Small intestine (tissue), 7 donors: Measurements from ENCODE around the gene SSTR5. TPM values are rescaled to one million over a fixed set of nuclear protein-coding genes. Genes with fewer than 3 reads are reported as not detected.
A peak's percentile ranks its signal among the peaks of the same experiment; 100 is the strongest.

Experiments used
- DNase-seq, 2 donors: peaks; one replicate each; pipeline versions ENCODE4 v3.0.0 to v3.0.0-alpha.2; 2013
- FAIRE-seq: peaks from 2 replicates; lab custom pipeline; 2012; peaks lifted over from hg19 to GRCh38; lab: Jason Lieb, UNC
- H3K27ac ChIP-seq, 3 donors: one replicate each; pipeline ENCODE4 v1.5.1; 2013; ENCODE audit warnings: low read length in 2 of 3, mild to moderate bottlenecking in 2 of 3, control low read depth in 1 of 3, inconsistent platforms in 1 of 3, low read depth in 1 of 3, moderate library complexity in 1 of 3
- H3K27me3 ChIP-seq, 3 donors: one replicate each; pipeline ENCODE4 v1.6.1; 2013; ENCODE audit warnings: low read length in 3 of 3, inconsistent platforms in 1 of 3; ENCODE audit not compliant: control insufficient read depth in 3 of 3, insufficient read depth in 3 of 3
- H3K36me3 ChIP-seq, 3 donors: one replicate each; pipeline ENCODE4 v1.6.1; 2013; ENCODE audit warnings: low read length in 3 of 3, inconsistent platforms in 1 of 3, low read depth in 1 of 3, mild to moderate bottlenecking in 1 of 3, moderate library complexity in 1 of 3; ENCODE audit not compliant: control insufficient read depth in 3 of 3, insufficient read depth in 2 of 3
- H3K4me1 ChIP-seq, 3 donors: one replicate each; pipeline ENCODE4 v1.6.1; 2013; ENCODE audit warnings: low read length in 2 of 3, inconsistent platforms in 1 of 3, low read depth in 1 of 3, mild to moderate bottlenecking in 1 of 3, moderate library complexity in 1 of 3; ENCODE audit not compliant: control insufficient read depth in 3 of 3, insufficient read depth in 2 of 3
- H3K4me3 ChIP-seq, 3 donors: one replicate each; pipeline ENCODE4 v1.5.1; 2013; ENCODE audit warnings: low read length in 3 of 3, control low read depth in 1 of 3, inconsistent platforms in 1 of 3, low read depth in 1 of 3, mild to moderate bottlenecking in 1 of 3, moderate library complexity in 1 of 3
- H3K9me3 ChIP-seq, 2 donors: one replicate each; pipeline ENCODE4 v1.6.1; 2013; ENCODE audit warnings: low read depth in 1 of 2, low read length in 1 of 2; ENCODE audit not compliant: control insufficient read depth in 2 of 2, insufficient read depth in 1 of 2
- WGBS, 3 donors: extraction: QIAGEN DNeasy Blood & Tissue Kit; methylation state at CpG; one replicate each; pipeline ENCODE4 v1.1.7; 2013; 5-methylcytosine and 5-hydroxymethylcytosine counted together
- polyA plus RNA-seq, 4 donors: library from polyadenylated mRNA; stranded (reverse) in 3 of 4; unstranded in 1 of 4; fragments of 200-250 nt in 3 of 4; fragments of 120-200 nt in 1 of 4; gene quantifications; one replicate each; pipeline versions ENCODE4 v1.2.1 to v1.2.3, GENCODE V29; 2013
- donor health status: healthy with polysubstance abuse.
- donor health status: control.
- donor health status: control.
- donor health status: Bipolar disorder and iron deficiency.
- donor health status: healthy.

The SSTR5 gene
- polyA plus RNA-seq, 4 donors = 0.24 to 0.87 TPM; not detected in 2

GRCh38 chr16:1054660-1055556, 17.6 kb upstream of the SSTR5 start:
- FAIRE-seq (no peak), DNase-seq (peak; percentile 43 to 50)
- no peaks in the 10 kb centered on the region for H3K36me3 ChIP-seq
- 13 to 21% (median 15%) methylated on average over 31 to 34 of the region's 34 CpGs for WGBS, 3 donors
- no peak overlapping the region for H3K4me3 ChIP-seq
- peaks cover 0 to 30% of the 10 kb centered on the region in 2 donors for H3K9me3 ChIP-seq
- no peak overlapping the region for H3K27ac ChIP-seq
- H3K27me3 ChIP-seq = no peaks in the 10 kb centered on the region
- H3K4me1 ChIP-seq = no peaks in the 10 kb centered on the region

- WGBS, 3 donors = 19 to 54% (median 23%) methylated on average over 9 to 13 of the region's 13 CpGs
- H3K9me3 ChIP-seq = peaks cover 0 to 30% of the 10 kb centered on the region in 2 donors
- H3K36me3 ChIP-seq = no peaks in the 10 kb centered on the region
- FAIRE-seq (no peak), DNase-seq (peak in 1 of 2 donors; percentile 33)
- no peaks in the 10 kb centered on the region for H3K4me1 ChIP-seq
- H3K27me3 ChIP-seq = no peaks in the 10 kb centered on the region
- no peak overlapping the region for H3K27ac ChIP-seq
- H3K4me3 ChIP-seq = no peak overlapping the region
Measured at GRCh38 chr16:1055557-1055924, 17.0 kb upstream of the SSTR5 start.

GRCh38 chr16:1056196-1056595, 16.4 kb upstream of the SSTR5 start:
- no peaks in the 10 kb centered on the region for H3K36me3 ChIP-seq
- WGBS, 3 donors = 64 to 69% (median 65%) methylated on average over 8 of the region's 8 CpGs
- H3K4me1 ChIP-seq = no peaks in the 10 kb centered on the region
- H3K9me3 ChIP-seq = peaks cover 0 to 28% of the 10 kb centered on the region in 2 donors
- DNase-seq = no peak
- H3K27ac ChIP-seq = no peak overlapping the region
- no peak for FAIRE-seq
- H3K4me3 ChIP-seq = no peak overlapping the region
- no peaks in the 10 kb centered on the region for H3K27me3 ChIP-seq

- 17 to 41% (median 25%) methylated on average over 16 to 33 of the region's 33 CpGs for WGBS, 3 donors
- DNase-seq = peak; percentile 25 to 44
- Histone ChIP-seq H3K4me1 (no peaks in the 10 kb centered on the region), H3K27me3 (peaks cover 0 to 2% (median 0%) of the 10 kb centered on the region in 3 donors), H3K27ac (no peak overlapping the region), H3K9me3 (peaks cover 0 to 23% of the 10 kb centered on the region in 2 donors), H3K36me3 (no peaks in the 10 kb centered on the region), H3K4me3 (no peak overlapping the region)
- no peak for FAIRE-seq
Measured at GRCh38 chr16:1057252-1057932, 15.2 kb upstream of the SSTR5 start.

- no peaks in the 10 kb centered on the region for H3K36me3 ChIP-seq
- WGBS, 3 donors = 41 to 64% (median 53%) methylated on average over 10 to 14 of the region's 14 CpGs
- H3K4me3 ChIP-seq = no peak overlapping the region
- FAIRE-seq (no peak), DNase-seq (no peak)
- H3K4me1 ChIP-seq = no peaks in the 10 kb centered on the region
- H3K27me3 ChIP-seq = peaks cover 0 to 4% (median 3%) of the 10 kb centered on the region in 3 donors
- no peak overlapping the region for H3K27ac ChIP-seq
- peaks cover 0 to 23% of the 10 kb centered on the region in 2 donors for H3K9me3 ChIP-seq
Measured at GRCh38 chr16:1058216-1058615, 14.3 kb upstream of the SSTR5 start.

GRCh38 chr16:1059310-1059709, 13.2 kb upstream of the SSTR5 start:
- peaks cover 0 to 23% of the 10 kb centered on the region in 2 donors for H3K9me3 ChIP-seq
- no peaks in the 10 kb centered on the region for H3K4me1 ChIP-seq
- no peak overlapping the region for H3K27ac ChIP-seq
- FAIRE-seq = no peak
- peaks cover 0 to 7% (median 3%) of the 10 kb centered on the region in 3 donors for H3K27me3 ChIP-seq
- H3K4me3 ChIP-seq = no peak overlapping the region
- DNase-seq = no peak
- 75 to 88% (median 86%) methylated on average over 3 of the region's 3 CpGs for whole genome bisulfite sequencing, 3 donors
- H3K36me3 ChIP-seq = no peaks in the 10 kb centered on the region

- Histone ChIP-seq H3K4me3 (no peak overlapping the region), H3K9me3 (peaks cover 0 to 23% of the 10 kb centered on the region in 2 donors), H3K4me1 (no peaks in the 10 kb centered on the region), H3K27ac (no peak overlapping the region), H3K27me3 (peaks cover 0 to 19% (median 3%) of the 10 kb centered on the region in 3 donors), H3K36me3 (no peaks in the 10 kb centered on the region)
- WGBS, 3 donors = 76 to 81% (median 79%) methylated on average over 37 to 42 of the region's 42 CpGs
- DNase-seq = no peak
- no peak for FAIRE-seq
Measured at GRCh38 chr16:1060416-1061340, 11.9 kb upstream of the SSTR5 start.
